Stimulated activated CD8-positive, alpha-beta memory T cell treated with anti-CD3 and anti-CD28 coated beads, Interleukin-12 subunit alpha, Interleukin-12 subunit beta, amount 100 ng/mL, for 24 hours (primary cell): ENCODE results near the gene LIN9.
"Not testable (repeated sequence)": the region's sequence is repeated elsewhere in the genome, so short reads cannot be mapped to it uniquely, and the experiment has no call there.

ENCODE experiments used
- DNase-seq: peaks from one replicate; pipeline ENCODE4 v3.0.0-alpha.2; 2020; ENCODE audit errors: extremely low read depth

LIN9 gene

GRCh38 chr1:226272233-226272902 lies 36.6 kb downstream of the LIN9 start:
- not testable (repeated sequence) for DNase-seq

- DNase-seq: no peak
These were observed 40.4 kb downstream of the LIN9 start for GRCh38 chr1:226268421-226269124.

GRCh38 chr1:226261818-226262217 lies 47.1 kb downstream of the LIN9 start:
- DNase-seq: no peak

- DNase-seq: no peak
These were observed 53.6 kb downstream of the LIN9 start for GRCh38 chr1:226255380-226255779.

GRCh38 chr1:226253933-226254332 lies 55.0 kb downstream of the LIN9 start:
- DNase-seq: no peak

GRCh38 chr1:226252841-226253240 lies 56.1 kb downstream of the LIN9 start:
- DNase-seq: not testable (repeated sequence)

GRCh38 chr1:226250511-226250910 lies 58.5 kb downstream of the LIN9 start:
- DNase-seq: no peak

- DNase-seq: no peak
These were observed 60.2 kb downstream of the LIN9 start for GRCh38 chr1:226248796-226249195.

- no peak for DNase-seq
These were observed 60.9 kb downstream of the LIN9 start for GRCh38 chr1:226248091-226248490.

- DNase-seq: no peak
These were observed 69.5 kb downstream of the LIN9 start for GRCh38 chr1:226239421-226239820.

- DNase-seq: no peak
These were observed 72.1 kb downstream of the LIN9 start for GRCh38 chr1:226236826-226237225.

GRCh38 chr1:226233806-226234205 lies 75.2 kb downstream of the LIN9 start:
- no peak for DNase-seq

GRCh38 chr1:226233293-226233692 lies 75.7 kb downstream of the LIN9 start:
- no peak for DNase-seq

GRCh38 chr1:226226601-226227000 lies 82.4 kb downstream of the LIN9 start:
- no peak for DNase-seq

- no peak for DNase-seq
These were observed 85.1 kb downstream of the LIN9 start for GRCh38 chr1:226223786-226224244.

- no peak for DNase-seq
These were observed 85.7 kb downstream of the LIN9 start, which contains the start of gene MIXL1 for GRCh38 chr1:226223157-226223785. MIXL1 (plus strand) TSS chr1:226223664; CDS start chr1:226223682, 18 bp downstream.

GRCh38 chr1:226222686-226223085 lies 86.3 kb downstream of the LIN9 start:
- no peak for DNase-seq

- no peak for DNase-seq
These were observed 88.3 kb downstream of the LIN9 start for GRCh38 chr1:226220473-226221189.

GRCh38 chr1:226217273-226217672 lies 91.7 kb downstream of the LIN9 start:
- no peak for DNase-seq

- DNase-seq: no peak
These were observed 92.9 kb downstream of the LIN9 start for GRCh38 chr1:226216056-226216455.

GRCh38 chr1:226215239-226215638 lies 93.7 kb downstream of the LIN9 start:
- DNase-seq: no peak

- no peak for DNase-seq
These were observed 96.4 kb downstream of the LIN9 start for GRCh38 chr1:226212545-226212944.
